HG02870 (cell line): ENCODE data around the gene PCSK6.

Experiments
- ATAC-seq: cut with Tn5 transposase; IDR thresholded peaks from one replicate; pipeline ENCODE4 v1.9.1; 2021; ENCODE audit warnings: mild to moderate bottlenecking, moderate library complexity; ENCODE audit not compliant: unreplicated experiment

PCSK6 gene

GRCh38 chr15:101449471-101450402 is 39.8 kb downstream of the PCSK6 start:
- no peak for ATAC-seq

- no peak for ATAC-seq
These were observed 41.2 kb downstream of the PCSK6 start for GRCh38 chr15:101448336-101448735.

- no peak for ATAC-seq
These were observed 41.9 kb downstream of the PCSK6 start for GRCh38 chr15:101447561-101448071.

- no peak for ATAC-seq
These were observed 42.4 kb downstream of the PCSK6 start for GRCh38 chr15:101447168-101447533.

- no peak for ATAC-seq
These were observed 42.9 kb downstream of the PCSK6 start for GRCh38 chr15:101446518-101447167.

- ATAC-seq = no peak
These were observed 43.7 kb downstream of the PCSK6 start for GRCh38 chr15:101445562-101446517.

GRCh38 chr15:101444807-101445508 is 44.5 kb downstream of the PCSK6 start:
- no peak for ATAC-seq

GRCh38 chr15:101444015-101444414 is 45.5 kb downstream of the PCSK6 start:
- no peak for ATAC-seq

- no peak for ATAC-seq
These were observed 47.2 kb downstream of the PCSK6 start for GRCh38 chr15:101442272-101442671.

- ATAC-seq = no peak
These were observed 47.8 kb downstream of the PCSK6 start for GRCh38 chr15:101441696-101442095.

GRCh38 chr15:101440846-101441590 is 48.5 kb downstream of the PCSK6 start:
- no peak for ATAC-seq

- no peak for ATAC-seq
These were observed 49.6 kb downstream of the PCSK6 start for GRCh38 chr15:101439920-101440319.

- ATAC-seq = no peak
These were observed 50.1 kb downstream of the PCSK6 start for GRCh38 chr15:101439285-101439919.

- ATAC-seq = no peak
These were observed 50.8 kb downstream of the PCSK6 start for GRCh38 chr15:101438482-101439284.

- no peak for ATAC-seq
These were observed 51.7 kb downstream of the PCSK6 start for GRCh38 chr15:101437618-101438481.

- ATAC-seq = no peak
These were observed 52.3 kb downstream of the PCSK6 start for GRCh38 chr15:101437209-101437608.

GRCh38 chr15:101436526-101436925 is 53.0 kb downstream of the PCSK6 start:
- ATAC-seq = no peak
